Tibial artery (tissue), 4 donors: Measurements from ENCODE around the gene OGFOD3.
A peak's percentile ranks its signal among the peaks of the same experiment; 100 is the strongest.

Source experiments
- DNase-seq, 2 donors: peaks; one replicate each; pipeline ENCODE4 v3.0.0-alpha.2; 2019
- H3K27ac ChIP-seq, 2 donors: fragments of 200-600 bp; sonication (generic) in 1 of 2; 1 replicate in 1 of 2; 2 replicates in 1 of 2; pipeline ENCODE4 v1.5.1; 2018 to 2019; ENCODE audit warnings: mild to moderate bottlenecking in 1 of 2
- H3K27me3 ChIP-seq, 2 donors: fragments of 200-600 bp; sonication (generic) in 1 of 2; one replicate each; pipeline versions ENCODE4 v1.5.1 to v1.6.0; 2016 to 2019
- H3K36me3 ChIP-seq, 3 donors: fragments of 200-600 bp; sonication (generic) in 2 of 3; one replicate each; pipeline ENCODE4 v1.5.1; 2016 to 2019; ENCODE audit warnings: mild to moderate bottlenecking in 2 of 3
- H3K4me1 ChIP-seq, 4 donors: fragments of 200-600 bp; sonication (generic) in 2 of 4; 1 replicate in 3 of 4; 2 replicates in 1 of 4; pipeline ENCODE4 v1.5.1; 2016 to 2019
- H3K4me3 ChIP-seq, 2 donors: fragments of 200-600 bp; sonication (generic) in 1 of 2; 1 replicate in 1 of 2; 2 replicates in 1 of 2; pipeline ENCODE4 v1.5.1; 2018 to 2019; ENCODE audit warnings: mild to moderate bottlenecking in 2 of 2
- H3K9me3 ChIP-seq, 3 donors: fragments of 200-600 bp; sonication (generic) in 1 of 3; one replicate each; pipeline ENCODE4 v1.5.1; 2016 to 2019
- intact Hi-C: fragments of 100-400 bp; cut with DNase I; formaldehyde crosslinking; loops from one replicate; pipeline ENCODE4 v1.15.0; 2023; ENCODE audit warnings: low total_unique reads
- TF ChIP-seq, protein P1 (sequence below), 2 experiments: fragments of 200-600 bp in 1 of 2; fragments of 450-650 bp in 1 of 2; IDR thresholded peaks; one replicate each; pipeline ENCODE4 v1.5.1; 2017 to 2019; ENCODE audit warnings: antibody characterized with exemption in 2 of 2, mild to moderate bottlenecking in 1 of 2, moderate library complexity in 1 of 2

Gene OGFOD3

DNA sequence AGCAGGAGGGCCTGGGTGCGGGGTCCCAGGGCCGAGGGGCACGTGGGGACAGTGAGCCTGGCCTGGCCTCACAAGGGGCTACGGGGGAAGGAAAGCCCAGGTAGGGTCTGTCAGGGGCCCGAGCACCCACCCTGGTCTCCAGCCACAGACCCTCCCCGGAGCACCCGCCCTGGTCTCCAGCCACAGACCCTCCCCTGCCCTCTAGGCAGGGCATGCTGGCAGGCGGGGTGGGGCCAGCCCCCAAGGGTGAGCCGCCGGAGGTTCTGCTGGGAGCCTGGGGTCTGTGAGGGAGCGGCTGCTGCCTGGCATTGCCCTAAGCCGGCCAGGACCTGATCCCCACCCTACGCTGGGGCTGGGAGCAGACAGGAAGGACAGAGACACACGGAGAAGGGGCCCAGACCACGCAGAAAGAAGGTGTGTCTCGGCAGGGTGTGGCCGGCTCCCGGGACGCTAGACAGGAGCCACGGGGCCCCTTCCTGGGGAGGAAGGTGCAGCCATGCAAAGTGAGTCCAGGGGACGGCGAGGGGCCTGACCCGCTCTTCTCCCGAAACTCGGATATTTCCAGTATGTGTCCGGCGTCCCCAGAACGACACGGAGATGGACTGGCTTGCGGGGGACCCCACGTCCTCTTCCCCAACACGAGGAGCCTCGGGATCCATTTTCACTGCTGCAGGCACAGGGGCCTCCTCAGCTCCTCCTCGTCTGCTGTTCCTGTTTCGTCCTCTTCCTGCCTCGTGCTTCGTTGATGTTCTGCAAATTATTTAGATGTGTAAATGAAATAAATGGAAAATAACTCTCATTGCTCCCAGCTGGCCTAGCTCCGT lies 31.3 kb downstream of the OGFOD3 start:
- TF ChIP-seq, protein P1, sequence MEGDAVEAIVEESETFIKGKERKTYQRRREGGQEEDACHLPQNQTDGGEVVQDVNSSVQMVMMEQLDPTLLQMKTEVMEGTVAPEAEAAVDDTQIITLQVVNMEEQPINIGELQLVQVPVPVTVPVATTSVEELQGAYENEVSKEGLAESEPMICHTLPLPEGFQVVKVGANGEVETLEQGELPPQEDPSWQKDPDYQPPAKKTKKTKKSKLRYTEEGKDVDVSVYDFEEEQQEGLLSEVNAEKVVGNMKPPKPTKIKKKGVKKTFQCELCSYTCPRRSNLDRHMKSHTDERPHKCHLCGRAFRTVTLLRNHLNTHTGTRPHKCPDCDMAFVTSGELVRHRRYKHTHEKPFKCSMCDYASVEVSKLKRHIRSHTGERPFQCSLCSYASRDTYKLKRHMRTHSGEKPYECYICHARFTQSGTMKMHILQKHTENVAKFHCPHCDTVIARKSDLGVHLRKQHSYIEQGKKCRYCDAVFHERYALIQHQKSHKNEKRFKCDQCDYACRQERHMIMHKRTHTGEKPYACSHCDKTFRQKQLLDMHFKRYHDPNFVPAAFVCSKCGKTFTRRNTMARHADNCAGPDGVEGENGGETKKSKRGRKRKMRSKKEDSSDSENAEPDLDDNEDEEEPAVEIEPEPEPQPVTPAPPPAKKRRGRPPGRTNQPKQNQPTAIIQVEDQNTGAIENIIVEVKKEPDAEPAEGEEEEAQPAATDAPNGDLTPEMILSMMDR (IDR thresholded peaks at IDR 0.05), result no peak
- Histone ChIP-seq H3K4me3 (no peak overlapping the region), H3K9me3 (no peaks in the 10 kb centered on the region), H3K36me3 (peaks cover 5 to 18% (median 7%) of the 10 kb centered on the region in 3 donors), H3K27me3 (peaks cover 0 to 25% of the 10 kb centered on the region in 2 donors), H3K4me1 (peaks cover 0 to 35% (median 26%) of the 10 kb centered on the region in 4 donors), H3K27ac (no peak overlapping the region)
- intact Hi-C loops, result no loop called here
- DNase-seq, result no peak

DNA sequence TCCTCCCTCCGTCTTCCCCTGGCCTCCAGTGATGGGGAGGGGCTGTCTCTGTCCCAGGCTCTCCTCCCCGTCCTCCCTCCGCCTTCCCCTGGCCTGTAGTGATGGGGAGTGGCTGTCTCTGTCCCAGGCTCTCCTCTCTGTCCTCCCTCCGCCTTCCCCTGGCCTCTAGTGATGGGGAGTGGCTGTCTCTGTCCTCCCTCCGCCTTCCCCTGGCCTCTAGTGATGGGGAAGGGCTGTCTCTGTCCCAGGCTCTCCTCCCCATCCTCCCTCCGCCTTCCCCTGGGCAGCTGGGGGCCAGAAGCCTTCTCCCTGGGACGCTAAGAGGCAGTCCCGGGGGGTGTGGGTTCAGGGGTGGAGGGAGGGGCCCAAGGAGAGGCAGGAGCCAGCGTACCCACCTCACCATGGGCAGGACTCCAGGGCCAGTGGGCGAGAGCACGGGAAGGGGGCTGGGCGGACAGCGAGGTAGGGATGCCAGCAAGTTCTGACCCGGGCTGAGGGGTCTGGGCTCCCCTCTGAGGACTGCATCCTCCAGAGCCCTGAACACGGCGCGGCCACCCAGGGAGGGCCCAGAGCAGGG lies 32.0 kb downstream of the OGFOD3 start:
- Histone ChIP-seq H3K9me3 (no peaks in the 10 kb centered on the region), H3K36me3 (peaks cover 0 to 10% (median 0%) of the 10 kb centered on the region in 3 donors), H3K4me3 (no peak overlapping the region), H3K27me3 (peaks cover 0 to 25% of the 10 kb centered on the region in 2 donors), H3K4me1 (peaks cover 0 to 35% (median 27%) of the 10 kb centered on the region in 4 donors), H3K27ac (no peak overlapping the region)
- DNase-seq, result peak in 1 of 2 donors; percentile 45
- TF ChIP-seq, protein P1 (IDR thresholded peaks at IDR 0.05), result no peak
- intact Hi-C loops, result no loop called here

DNA sequence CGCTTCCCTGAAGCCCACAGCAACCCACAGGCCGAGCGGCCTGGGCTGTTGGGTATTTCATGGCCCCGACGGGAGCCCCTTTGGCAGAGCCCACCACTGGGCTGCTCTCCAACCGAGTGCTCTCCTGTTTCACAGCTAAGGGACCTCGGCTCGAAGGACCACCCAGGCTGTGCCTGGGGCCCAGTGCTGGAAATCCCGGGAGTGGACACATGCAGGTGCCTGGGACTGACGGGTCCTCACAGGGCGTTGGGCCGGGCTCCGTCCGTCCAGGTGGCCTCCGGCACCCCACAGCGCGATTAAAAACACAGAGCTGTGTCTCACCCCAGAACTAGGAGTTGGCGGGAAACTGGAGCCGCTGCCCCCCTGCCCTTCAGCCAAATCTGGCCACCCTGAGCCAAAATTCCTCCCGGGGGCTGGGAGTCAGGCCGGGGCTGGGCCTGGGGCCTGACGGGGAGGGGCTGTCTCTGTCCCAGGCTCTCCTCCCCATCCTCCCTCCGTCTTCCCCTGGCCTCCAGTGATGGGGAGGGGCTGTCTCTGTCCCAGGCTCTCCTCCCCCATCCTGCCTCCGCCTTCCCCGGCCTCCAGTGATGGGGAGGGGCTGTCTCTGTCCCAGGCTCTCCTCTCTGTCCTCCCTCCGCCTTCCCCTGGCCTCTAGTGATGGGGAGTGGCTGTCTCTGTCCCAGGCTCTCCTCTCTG lies 32.7 kb downstream of the OGFOD3 start:
- TF ChIP-seq, protein P1 (IDR thresholded peaks at IDR 0.05), result no peak
- DNase-seq, result no peak
- H3K9me3 ChIP-seq, result no peaks in the 10 kb centered on the region
- peaks cover 0 to 25% of the 10 kb centered on the region in 2 donors for H3K27me3 ChIP-seq
- H3K4me3 ChIP-seq, result no peak overlapping the region
- H3K36me3 ChIP-seq, result peaks cover 0 to 6% (median 0%) of the 10 kb centered on the region in 3 donors
- H3K27ac ChIP-seq, result peak overlapping the region in 1 of 2 donors; percentile 36
- intact Hi-C loops, result no loop called here
- H3K4me1 ChIP-seq, result peaks cover 0 to 37% (median 28%) of the 10 kb centered on the region in 4 donors

DNA sequence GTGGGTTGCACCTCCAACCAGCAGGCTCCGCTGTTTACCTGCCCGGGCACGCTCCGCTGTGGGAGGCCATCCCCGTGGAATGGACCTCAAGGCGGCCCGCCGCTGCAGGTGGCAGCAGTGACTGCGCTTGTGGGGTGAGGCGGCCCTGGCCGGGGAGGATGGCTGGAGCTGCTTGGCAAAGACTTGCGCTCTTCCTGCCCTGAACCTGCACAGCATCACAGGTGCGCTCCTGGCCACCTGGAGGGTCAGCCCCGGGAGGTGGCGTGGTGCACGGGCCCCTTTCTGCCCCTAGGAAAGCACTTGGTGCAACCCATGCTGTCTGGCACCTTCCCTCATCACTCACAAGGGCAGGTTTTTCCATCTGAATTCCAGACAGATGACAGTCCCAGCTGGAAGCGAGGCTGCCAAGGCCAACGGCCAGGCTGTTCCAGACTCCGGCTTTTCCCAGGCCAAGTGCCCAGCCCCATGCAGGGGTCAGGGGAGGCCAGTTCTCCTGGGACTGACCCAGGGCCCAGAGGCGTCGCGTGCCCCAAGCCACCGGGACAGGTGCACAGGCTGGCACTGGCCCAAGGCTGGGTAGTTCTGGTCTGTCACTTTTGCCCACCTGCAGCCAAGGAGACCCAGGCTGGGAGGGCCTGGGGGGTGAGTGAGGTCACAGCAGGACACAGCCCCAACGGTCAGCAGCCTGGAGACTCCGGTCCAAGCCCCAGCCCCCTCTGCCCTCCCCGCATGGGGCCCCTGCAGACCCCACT lies 33.5 kb downstream of the OGFOD3 start:
- peak; percentile 65 to 85 for DNase-seq

More for the DNA sequence above, 33.5 kb downstream of the OGFOD3 start:
- Histone ChIP-seq H3K27me3 (peaks cover 0 to 31% of the 10 kb centered on the region in 2 donors), H3K27ac (peak overlapping the region in 1 of 2 donors; percentile 36), H3K9me3 (no peaks in the 10 kb centered on the region), H3K4me3 (no peak overlapping the region), H3K4me1 (peaks cover 0 to 37% (median 29%) of the 10 kb centered on the region in 4 donors), H3K36me3 (no peaks in the 10 kb centered on the region)
- TF ChIP-seq, protein P1 (IDR thresholded peaks at IDR 0.05), result no peak
- intact Hi-C loops, result no loop called here
